Activated T-cell treated with anti-CD3 and anti-CD28 coated beads, Interleukin-2, amount 50 U/mL, for 4 hours (primary cell): Measurements from ENCODE around the gene CCN5. TPM values are rescaled to one million over a fixed set of nuclear protein-coding genes. Genes with fewer than 3 reads are reported as not detected.
"Not testable (repeated sequence)": the region's sequence is repeated elsewhere in the genome, so short reads cannot be mapped to it uniquely, and the experiment has no call there.

Source experiments
- ATAC-seq, 2 donors: fragments of 200-7000 bp; cut with Tn5 transposase; one replicate each; pipeline ENCODE4 v1.10.0; 2021
- DNase-seq: peaks from one replicate; pipeline ENCODE4 v3.0.0-alpha.2; 2020
- H3K27me3 Mint-ChIP-seq: one replicate; pipeline ENCODE4 v1.8.0; 2021; ENCODE audit warnings: low read depth, mixed read lengths
- H3K36me3 Mint-ChIP-seq: one replicate; pipeline ENCODE4 v1.8.0; 2022; ENCODE audit warnings: mixed read lengths; ENCODE audit not compliant: insufficient read depth
- H3K4me1 Mint-ChIP-seq: one replicate; pipeline ENCODE4 v1.8.0; 2021; ENCODE audit warnings: low read depth, mixed read lengths
- H3K4me3 Mint-ChIP-seq: one replicate; pipeline ENCODE4 v1.8.0; 2021; ENCODE audit warnings: mild to moderate bottlenecking, moderate library complexity, mixed read lengths
- H3K9me3 Mint-ChIP-seq: one replicate; pipeline ENCODE4 v1.8.0; 2021; ENCODE audit warnings: mixed read lengths
- total RNA-seq, 3 donors: library from RNA; stranded (reverse); gene quantifications; one replicate each; pipeline ENCODE4 v1.2.1, GENCODE V29; 2021

The CCN5 gene
- total RNA-seq, 3 donors from 2014 or later = 0.15 TPM; not detected in 2

DNA sequence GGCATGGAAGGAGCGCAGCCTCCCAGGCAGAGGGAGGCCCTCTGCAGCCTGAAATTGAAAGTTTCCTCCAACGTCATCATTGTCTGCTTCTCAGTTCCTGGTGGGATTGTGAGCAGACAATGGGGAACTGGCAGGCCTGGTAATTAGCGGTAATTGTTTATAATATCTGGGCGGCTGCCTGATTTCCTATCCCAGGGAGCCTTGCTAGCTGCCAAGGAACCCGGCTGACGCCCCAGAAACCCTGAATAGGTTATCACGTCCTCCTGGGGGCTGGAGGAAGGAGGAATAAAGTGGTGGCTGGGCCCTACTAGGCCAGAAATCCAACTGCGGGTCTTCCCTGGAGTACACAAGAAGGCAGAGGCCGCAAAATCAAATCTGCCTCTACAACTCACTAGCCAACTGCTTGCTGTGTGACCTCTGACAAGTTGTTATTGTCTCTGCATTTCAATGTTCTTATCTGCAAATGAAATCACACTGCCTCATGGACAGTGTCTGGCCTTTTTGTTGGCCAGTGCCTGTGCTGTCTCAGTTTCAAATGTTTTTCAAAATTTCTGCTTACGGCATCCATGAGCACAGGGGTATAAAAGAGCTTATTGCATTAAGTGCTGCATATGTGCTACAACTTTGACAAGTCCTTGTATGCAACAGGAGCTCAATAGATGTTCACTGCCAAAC is 47.4 kb downstream of the CCN5 start:
- no peak overlapping the region for H3K4me3 Mint-ChIP-seq
- DNase-seq = no peak
- H3K27me3 Mint-ChIP-seq = peaks cover 5% of the 10 kb centered on the region
- H3K9me3 Mint-ChIP-seq = no peaks in the 10 kb centered on the region
- H3K36me3 Mint-ChIP-seq = no peaks in the 10 kb centered on the region
- no peak for ATAC-seq
- no peaks in the 10 kb centered on the region for H3K4me1 Mint-ChIP-seq

GRCh38 chr20:44763798-44764197 is 48.6 kb downstream of the CCN5 start:
- not testable (repeated sequence) for H3K36me3 Mint-ChIP-seq, H3K9me3 Mint-ChIP-seq, H3K4me3 Mint-ChIP-seq, H3K27me3 Mint-ChIP-seq, DNase-seq, ATAC-seq, H3K4me1 Mint-ChIP-seq

DNA sequence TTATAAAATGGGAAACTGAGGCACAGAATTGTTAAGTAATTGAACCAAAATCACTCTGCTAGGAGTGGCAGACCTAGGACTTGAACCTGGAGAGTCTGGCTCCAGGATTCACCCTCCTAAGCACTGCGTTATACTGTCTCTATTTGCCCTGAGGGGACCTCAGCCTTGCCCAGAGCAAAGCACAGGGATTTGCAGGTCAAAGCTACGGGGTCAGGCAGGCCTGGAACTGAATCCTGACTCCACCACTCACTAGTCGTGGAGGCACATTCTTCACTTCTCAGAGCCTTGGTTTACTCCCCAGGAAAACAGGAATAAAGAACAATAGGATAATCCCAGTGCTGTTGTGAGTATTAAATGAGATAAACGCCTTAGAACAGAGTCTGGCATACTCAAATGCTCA is 49.9 kb downstream of the CCN5 start:
- Mint-ChIP-seq H3K9me3 (no peaks in the 10 kb centered on the region), H3K4me3 (no peak overlapping the region), H3K4me1 (peaks cover 2% of the 10 kb centered on the region), H3K27me3 (peaks cover 5% of the 10 kb centered on the region), H3K36me3 (no peaks in the 10 kb centered on the region)
- ATAC-seq (no peak), DNase-seq (no peak)

DNA sequence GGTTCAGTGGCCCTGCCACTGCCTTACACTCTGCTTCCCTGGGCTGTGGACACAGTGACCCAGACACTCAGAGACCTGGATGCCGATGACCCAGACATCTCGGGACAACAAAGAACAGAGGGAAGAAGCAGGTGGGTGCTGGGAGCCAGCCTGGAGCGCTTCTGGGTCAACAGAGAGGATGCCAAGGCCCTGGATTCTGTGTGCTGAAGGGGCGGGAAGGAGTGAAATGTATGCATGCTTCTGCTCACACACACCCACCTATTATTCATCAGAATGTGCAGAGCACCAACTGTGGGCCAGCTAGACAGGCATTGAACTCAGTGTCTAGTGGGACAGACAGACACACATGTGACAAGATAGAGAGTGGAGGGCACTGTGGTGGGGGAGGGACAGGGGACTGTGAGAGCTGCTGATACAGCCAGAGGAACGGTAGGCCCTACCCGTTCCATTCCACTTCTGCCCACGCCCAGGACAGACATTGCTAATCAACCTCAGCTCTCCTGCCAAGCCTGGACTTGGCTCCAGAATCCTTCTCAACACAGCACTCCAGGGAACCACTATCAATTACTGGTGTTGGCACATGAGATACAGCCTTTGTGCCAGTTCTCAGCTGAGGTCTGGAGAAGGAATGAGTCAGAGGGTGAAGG is 50.7 kb downstream of the CCN5 start:
- DNase-seq = no peak
- no peaks in the 10 kb centered on the region for H3K9me3 Mint-ChIP-seq
- no peak overlapping the region for H3K4me3 Mint-ChIP-seq
- peaks cover 9% of the 10 kb centered on the region for H3K27me3 Mint-ChIP-seq
- no peaks in the 10 kb centered on the region for H3K36me3 Mint-ChIP-seq
- ATAC-seq = no peak
- peaks cover 2% of the 10 kb centered on the region for H3K4me1 Mint-ChIP-seq

DNA sequence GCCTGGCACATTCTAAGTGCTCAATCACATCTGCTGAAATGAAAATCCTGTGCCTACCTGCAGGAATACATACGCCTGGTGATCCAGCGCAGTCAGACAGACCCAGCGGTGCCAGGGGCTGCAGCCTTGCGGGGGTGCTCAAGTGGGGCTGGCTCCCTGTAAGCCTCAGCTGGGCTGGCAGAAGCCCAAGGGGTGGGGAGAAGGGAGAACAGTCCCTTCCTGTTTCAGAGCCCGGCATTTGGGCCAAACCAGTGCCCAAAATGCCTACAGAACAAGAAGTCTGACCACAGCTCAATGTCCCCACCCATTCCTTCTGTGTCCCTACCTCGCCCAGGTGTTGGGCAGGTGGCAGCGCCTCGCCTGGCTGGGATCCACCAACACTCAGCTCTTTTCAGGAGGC is 53.1 kb downstream of the CCN5 start:
- Mint-ChIP-seq H3K4me1 (peaks cover 2% of the 10 kb centered on the region), H3K27me3 (peaks cover 9% of the 10 kb centered on the region), H3K36me3 (no peaks in the 10 kb centered on the region), H3K9me3 (no peaks in the 10 kb centered on the region), H3K4me3 (no peak overlapping the region)
- ATAC-seq = no peak
- no peak for DNase-seq

DNA sequence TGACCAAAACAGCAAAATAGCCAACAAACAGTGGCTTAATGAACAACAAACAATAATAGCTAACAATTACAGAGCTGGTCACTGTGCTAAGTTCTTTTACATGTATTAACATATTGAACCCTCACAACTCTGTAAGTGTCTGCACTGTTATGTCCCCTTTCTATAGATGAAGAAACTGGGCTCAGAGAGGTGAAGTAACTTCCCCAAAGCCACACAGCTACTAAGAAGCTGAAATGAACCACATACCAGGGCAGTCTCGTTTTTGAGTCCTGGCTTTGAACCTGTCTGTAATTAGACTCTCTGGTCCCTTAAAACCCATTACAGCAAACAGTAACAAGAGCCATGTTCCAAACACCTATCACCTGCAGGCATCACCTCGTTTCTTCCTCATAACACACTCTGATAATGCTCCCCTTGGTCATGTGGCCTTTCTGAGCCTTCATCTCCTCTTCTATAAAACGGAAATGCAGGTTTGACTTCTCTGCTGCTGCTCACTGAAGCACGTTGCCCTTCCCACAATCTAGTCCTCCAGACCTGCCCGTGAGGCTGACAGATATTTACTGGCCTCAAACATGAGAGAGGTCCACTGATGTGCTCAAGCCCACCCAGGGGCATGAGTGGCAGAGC is 53.8 kb downstream of the CCN5 start:
- Mint-ChIP-seq H3K36me3 (no peaks in the 10 kb centered on the region), H3K9me3 (no peaks in the 10 kb centered on the region), H3K4me1 (peaks cover 2% of the 10 kb centered on the region), H3K27me3 (peaks cover 9% of the 10 kb centered on the region), H3K4me3 (no peak overlapping the region)
- no peak for ATAC-seq
- DNase-seq = no peak

DNA sequence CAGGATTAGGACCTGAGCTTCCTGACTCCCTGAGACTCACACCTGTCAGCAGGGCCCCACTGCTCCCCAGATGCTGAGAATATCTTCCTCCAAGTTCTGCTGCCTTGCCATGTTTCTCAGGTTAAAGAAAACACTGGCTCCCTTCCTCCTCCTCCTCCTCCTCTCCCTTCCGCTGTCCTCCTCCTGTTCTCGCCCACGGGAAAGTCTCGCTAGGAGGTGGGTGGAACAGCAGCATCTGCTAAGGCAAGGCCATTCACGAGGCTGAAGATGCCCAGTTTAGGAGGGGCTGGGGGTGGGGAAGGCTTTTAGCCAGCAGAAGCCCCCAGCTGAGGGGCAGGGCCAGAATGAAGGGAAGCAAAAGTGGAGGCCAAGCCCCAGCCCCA is 54.3 kb downstream of the CCN5 start:
- no peak for DNase-seq
- Mint-ChIP-seq H3K36me3 (no peaks in the 10 kb centered on the region), H3K4me3 (no peak overlapping the region), H3K4me1 (peaks cover 2% of the 10 kb centered on the region), H3K9me3 (no peaks in the 10 kb centered on the region), H3K27me3 (peaks cover 9% of the 10 kb centered on the region)
- ATAC-seq = no peak

DNA sequence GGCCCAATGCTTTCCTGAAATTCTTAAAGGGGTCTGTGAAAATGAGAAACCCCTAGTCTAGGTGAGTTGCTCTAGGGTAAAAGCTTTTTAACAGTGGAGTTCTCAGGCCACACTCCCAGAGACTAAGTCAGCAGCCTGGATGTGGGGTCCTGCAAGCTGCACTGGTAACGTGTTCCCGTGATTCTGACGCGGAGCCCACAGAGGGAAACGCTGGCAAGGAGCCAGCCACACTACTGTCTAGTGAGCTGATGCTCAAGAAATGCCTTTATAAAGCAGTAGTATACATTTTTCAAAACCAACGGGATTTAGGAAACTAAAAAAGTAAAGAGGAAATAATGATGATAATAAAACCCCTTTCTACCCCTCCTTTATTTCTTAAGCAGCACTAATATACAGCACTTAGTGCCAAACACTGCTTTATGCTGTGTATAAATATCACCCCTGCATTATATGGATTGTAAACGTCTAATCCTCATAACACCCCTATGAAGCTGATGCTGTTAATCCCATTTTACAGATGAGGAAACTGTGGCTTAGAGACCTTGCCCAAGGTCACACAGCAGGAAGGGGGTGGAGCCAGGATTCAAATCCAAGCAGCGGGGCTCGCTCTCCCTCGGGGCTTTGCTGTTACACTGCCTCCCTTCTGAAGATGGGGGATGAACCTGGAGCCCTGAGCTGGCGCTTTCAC is 55.5 kb downstream of the CCN5 start:
- DNase-seq (no peak), ATAC-seq (no peak)
- peaks cover 2% of the 10 kb centered on the region for H3K4me1 Mint-ChIP-seq
- H3K9me3 Mint-ChIP-seq = no peaks in the 10 kb centered on the region
- H3K4me3 Mint-ChIP-seq = no peak overlapping the region
- no peaks in the 10 kb centered on the region for H3K36me3 Mint-ChIP-seq
- H3K27me3 Mint-ChIP-seq = peaks cover 9% of the 10 kb centered on the region

GRCh38 chr20:44771172-44771535 is 56.0 kb downstream of the CCN5 start:
- H3K4me3 Mint-ChIP-seq = no peak overlapping the region
- no peak for ATAC-seq
- no peaks in the 10 kb centered on the region for H3K36me3 Mint-ChIP-seq

GRCh38 chr20:44772636-44773035 is 57.5 kb downstream of the CCN5 start:
- H3K27me3 Mint-ChIP-seq = peaks cover 13% of the 10 kb centered on the region
- H3K4me1 Mint-ChIP-seq = peaks cover 2% of the 10 kb centered on the region
- H3K36me3 Mint-ChIP-seq = no peaks in the 10 kb centered on the region
- DNase-seq (no peak), ATAC-seq (no peak)
- H3K4me3 Mint-ChIP-seq = no peak overlapping the region
- H3K9me3 Mint-ChIP-seq = no peaks in the 10 kb centered on the region

More at GRCh38 chr20:44771172-44771535, 56.0 kb downstream of the CCN5 start:
- no peak for DNase-seq
- peaks cover 10% of the 10 kb centered on the region for H3K27me3 Mint-ChIP-seq
- peaks cover 2% of the 10 kb centered on the region for H3K4me1 Mint-ChIP-seq
- H3K9me3 Mint-ChIP-seq = no peaks in the 10 kb centered on the region

DNA sequence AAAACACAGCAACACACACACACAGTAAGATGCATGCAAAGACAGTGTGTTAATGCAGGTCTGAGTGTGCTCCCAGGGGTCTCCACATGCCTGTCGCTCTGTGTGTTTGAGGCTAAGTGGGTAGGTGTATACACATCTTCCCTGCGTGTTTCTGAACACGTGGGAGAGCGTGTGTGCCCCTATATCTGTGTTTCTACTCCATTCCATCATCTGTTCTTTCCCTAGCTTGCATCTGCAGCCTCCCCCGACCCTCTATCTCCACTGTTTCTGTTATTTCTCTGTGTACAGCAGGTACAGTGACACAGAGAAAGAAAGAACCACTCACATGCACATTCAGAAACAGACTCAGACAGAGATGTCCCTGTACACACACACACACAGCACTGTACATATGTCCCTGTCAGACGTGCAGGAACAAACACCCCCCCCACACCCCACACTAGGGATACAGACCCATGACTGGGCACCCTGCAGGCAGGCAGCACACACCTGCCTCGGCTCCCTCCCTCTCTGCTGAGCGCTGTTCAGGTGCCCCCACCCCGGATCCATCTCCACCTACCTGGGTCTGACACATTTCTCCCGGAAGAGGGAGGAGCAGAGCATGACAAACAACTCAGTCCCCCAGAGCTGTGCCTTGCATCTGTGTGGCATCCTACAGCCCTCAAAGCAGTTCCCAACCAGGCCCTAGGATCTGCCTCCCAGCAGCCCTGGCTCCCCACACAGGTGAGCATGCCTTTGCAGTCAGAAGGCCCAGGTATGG is 58.1 kb downstream of the CCN5 start:
- no peaks in the 10 kb centered on the region for H3K36me3 Mint-ChIP-seq
- H3K9me3 Mint-ChIP-seq = no peaks in the 10 kb centered on the region
- no peak overlapping the region for H3K4me3 Mint-ChIP-seq
- no peak for DNase-seq
- H3K4me1 Mint-ChIP-seq = peaks cover 2% of the 10 kb centered on the region
- no peak for ATAC-seq
- H3K27me3 Mint-ChIP-seq = peaks cover 13% of the 10 kb centered on the region

DNA sequence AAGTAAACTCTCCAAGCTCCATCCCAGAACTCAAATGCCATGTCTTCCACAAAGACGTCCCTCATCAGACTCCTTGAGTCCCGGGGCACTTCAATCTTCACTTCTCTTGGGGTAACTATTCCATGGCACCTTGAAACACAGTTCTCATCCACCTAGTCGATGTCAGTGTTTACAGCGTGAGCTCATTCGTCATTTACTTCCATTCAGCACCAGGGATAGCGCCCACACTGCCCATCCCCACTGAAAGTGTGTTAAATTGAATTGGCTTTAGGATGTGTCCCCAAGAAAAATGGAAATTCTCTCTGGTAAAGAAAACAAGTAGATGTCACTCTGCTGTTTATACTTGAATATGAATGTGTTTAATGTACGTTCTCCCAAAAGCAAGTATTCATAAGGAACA is 61.8 kb downstream of the CCN5 start:
- DNase-seq (no peak), ATAC-seq (no peak)
- Mint-ChIP-seq H3K36me3 (no peaks in the 10 kb centered on the region), H3K4me1 (no peaks in the 10 kb centered on the region), H3K4me3 (no peak overlapping the region), H3K9me3 (no peaks in the 10 kb centered on the region), H3K27me3 (peaks cover 13% of the 10 kb centered on the region)
